ENCODE data around the gene ASB9.

DNA sequence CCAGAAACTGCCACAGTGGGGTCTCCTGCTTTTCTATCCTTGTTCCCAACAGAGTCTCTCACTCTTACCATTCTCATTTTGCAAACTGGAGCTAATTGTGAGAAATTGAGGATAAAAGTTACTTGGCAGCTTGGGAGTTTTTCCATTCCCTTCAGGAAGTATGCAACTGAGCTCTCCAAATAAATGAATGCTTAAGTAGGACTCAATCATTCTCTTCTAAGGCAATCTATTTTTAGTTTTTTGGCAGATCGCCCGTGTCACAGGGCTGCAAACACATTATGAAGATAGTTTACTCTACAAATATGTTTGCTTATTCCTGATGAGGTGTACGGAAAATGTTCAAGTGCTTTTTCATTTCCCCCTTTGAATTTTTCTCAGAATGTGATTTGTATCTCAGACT, 40.2 kb upstream of the ASB9 start:
- TF ChIP-seq, protein P1, sequence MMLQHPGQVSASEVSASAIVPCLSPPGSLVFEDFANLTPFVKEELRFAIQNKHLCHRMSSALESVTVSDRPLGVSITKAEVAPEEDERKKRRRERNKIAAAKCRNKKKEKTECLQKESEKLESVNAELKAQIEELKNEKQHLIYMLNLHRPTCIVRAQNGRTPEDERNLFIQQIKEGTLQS (IDR thresholded peaks at IDR 0.05), result no peak
- TF ChIP-seq TAF1 (conservative IDR thresholded peaks at IDR 0.05), result no peak
